Activated CD4-positive, alpha-beta T cell treated with anti-CD3 and anti-CD28 coated beads, Interleukin-2, amount 50 U/mL, for 48 hours (primary cell): Measurements from ENCODE around the gene FRMD5.

Source experiments
- DNase-seq, 2 experiments: peaks; one replicate each; pipeline ENCODE4 v3.0.0-alpha.2; 2020

The FRMD5 gene

DNA sequence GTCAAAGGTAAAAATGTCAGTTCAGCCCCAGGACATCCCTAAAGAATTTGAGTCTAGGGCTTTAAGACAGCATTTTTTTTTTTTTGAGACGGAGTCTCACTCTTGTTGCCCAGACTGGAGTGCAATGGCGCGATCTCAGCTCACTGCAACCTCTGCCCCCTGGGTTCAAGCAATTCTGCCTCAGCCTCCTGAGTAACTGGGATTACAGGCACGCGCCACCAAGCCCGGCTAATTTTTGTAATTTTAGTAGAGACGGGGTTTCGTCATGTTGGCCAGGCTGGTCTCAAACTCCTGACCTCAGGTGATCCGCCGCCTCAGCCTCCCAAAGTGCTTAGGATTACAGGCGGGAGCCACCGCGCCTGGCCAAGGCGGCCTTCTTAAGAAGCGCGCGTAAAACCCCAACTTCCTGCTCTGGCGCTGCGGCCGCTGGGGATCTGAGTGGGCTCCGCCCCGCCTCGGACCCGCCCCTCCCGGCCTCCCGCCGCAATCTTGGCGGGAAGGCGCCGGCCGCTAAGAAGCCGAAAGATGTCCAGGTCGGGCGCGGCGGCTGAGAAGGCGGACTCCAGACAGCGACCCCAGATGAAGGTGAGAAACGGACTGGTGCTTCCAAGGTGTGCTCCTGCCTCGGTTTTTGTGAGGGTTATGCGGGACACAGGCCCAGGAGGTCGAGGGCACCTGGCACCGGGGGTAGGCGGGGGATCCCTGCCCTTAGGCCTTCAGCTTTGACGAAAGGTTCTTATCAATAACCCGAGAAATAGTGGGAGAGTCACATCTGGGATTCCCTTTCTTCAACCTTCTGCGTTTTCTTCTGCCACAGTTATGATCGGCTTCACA lies 368.3 kb downstream of the FRMD5 start, which contains the start of gene WDR76:
WDR76 (plus strand) TSS at position 495 of the 834 bp plus-strand sequence; CDS start at position 526, 31 bp downstream.
- peak; percentile 84 to 89 for DNase-seq

GRCh38 chr15:43826029-43826507 lies 369.0 kb downstream of the FRMD5 start:
- no peak for DNase-seq

GRCh38 chr15:43825305-43825704 lies 369.8 kb downstream of the FRMD5 start:
- peak; percentile 13 to 15 for DNase-seq

- peak; percentile 89 to 93 for DNase-seq
Observed at GRCh38 chr15:43824302-43825246, 370.5 kb downstream of the FRMD5 start, which contains the start of gene MFAP1. MFAP1 (minus strand) TSS chr15:43824690; CDS start chr15:43824569, 121 bp downstream.

- DNase-seq, result no peak
Observed at GRCh38 chr15:43821505-43821904, 373.6 kb downstream of the FRMD5 start.
